GM19035 (cell line): Measurements from ENCODE around the gene CENPQ.

ENCODE experiments used
- ATAC-seq: cut with Tn5 transposase; IDR thresholded peaks from one replicate; pipeline ENCODE4 v1.9.1; 2021; ENCODE audit not compliant: unreplicated experiment

CENPQ gene

GRCh38 chr6:49540614-49541013 lies 77.4 kb downstream of the CENPQ start:
- no peak for ATAC-seq

GRCh38 chr6:49541210-49541724 lies 78.1 kb downstream of the CENPQ start:
- no peak for ATAC-seq

GRCh38 chr6:49541936-49542335 lies 78.8 kb downstream of the CENPQ start:
- no peak for ATAC-seq
